GM21576 (cell line): ENCODE data around the gene PTPN13.
"Not testable (repeated sequence)": the region's sequence is repeated elsewhere in the genome, so short reads cannot be mapped to it uniquely, and the experiment has no call there.

ENCODE experiments used
- ATAC-seq: cut with Tn5 transposase; IDR thresholded peaks from one replicate; pipeline ENCODE4 v1.9.1; 2021; ENCODE audit warnings: mild to moderate bottlenecking, moderate library complexity; ENCODE audit not compliant: unreplicated experiment

Gene PTPN13

DNA sequence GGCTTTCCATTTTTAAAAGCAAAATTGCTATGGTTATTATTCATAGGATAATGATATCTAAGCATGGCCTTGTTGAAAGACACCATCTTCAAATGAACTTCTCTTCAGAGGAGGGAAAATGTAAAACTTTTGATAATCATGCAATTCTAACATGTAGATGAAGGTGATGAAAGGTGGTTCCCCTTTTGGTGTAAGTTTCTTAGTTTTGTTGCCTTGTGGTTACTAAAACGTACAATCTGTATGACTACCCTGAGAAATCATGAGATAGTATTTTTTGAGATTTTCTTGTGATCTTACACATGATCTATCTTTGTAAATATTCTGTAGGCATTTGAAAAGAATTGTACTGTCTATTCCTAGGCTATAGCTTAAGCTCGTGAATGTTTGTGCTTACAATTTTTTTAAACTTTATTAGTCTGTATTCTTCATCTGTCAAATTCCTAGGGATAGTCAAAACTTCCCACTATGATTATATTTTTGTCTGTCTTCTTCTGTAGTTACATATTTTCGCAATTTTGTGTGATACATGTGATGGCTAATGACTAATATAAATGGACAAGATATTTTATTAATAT, 47.5 kb downstream of the PTPN13 start:
- no peak for ATAC-seq

GRCh38 chr4:86644892-86645291, 50.8 kb downstream of the PTPN13 start:
- no peak for ATAC-seq

DNA sequence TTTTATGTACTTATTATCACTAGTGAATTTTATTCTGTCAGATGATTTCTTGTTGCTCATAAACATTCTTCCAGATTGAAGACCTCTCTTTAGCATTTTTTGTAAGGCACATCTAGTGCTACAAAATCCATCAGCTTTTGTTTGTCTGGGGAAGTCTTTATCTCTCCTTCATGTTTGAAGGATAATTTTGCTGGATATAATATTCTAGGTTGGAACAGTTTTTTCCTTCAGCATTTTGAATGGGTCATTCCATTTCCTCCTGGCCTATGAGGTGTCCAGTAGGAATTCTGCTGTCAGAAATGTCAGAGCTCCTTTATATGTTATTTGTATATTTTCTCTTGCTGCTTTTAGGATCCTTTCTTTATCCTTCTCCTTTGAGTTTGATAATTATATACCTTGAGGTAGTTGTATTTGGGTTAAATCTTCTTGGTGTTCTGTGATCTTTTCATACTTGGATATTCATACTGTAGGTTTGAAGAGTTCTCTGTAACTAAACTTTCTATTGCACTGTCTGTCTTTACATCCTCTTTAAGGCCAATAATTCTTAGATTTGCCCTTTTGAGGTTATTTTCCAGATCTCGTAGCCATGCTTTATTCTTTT, 58.3 kb downstream of the PTPN13 start:
- no peak for ATAC-seq

DNA sequence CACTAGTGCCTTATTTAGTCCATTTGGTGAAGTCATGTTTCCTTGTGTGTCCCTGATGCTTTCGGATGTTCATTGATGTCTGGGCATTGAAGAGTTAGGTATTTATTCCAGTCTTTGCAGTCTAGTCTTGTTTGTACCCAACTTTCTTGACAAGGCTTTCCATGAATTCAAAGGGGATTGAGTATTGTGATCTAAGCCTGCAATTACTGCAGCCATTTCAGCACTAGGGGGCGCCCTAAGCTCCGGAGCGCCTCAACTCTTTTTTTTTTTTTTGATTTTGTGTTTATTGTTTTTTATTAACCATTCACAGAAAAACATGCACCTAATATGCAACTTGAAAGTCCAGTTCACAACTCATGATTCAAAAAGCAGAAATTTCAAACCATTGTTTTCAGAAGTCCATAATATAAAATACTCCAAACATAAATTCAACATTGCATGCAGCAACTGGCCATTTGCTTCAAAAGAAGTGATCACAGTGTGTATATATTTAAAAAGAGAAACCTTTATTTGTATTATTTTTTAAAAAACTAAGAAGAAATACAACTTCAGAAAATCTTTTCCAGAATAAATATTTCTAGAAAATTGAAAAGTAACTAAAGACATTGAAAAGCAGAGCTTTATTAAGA, 59.2 kb downstream of the PTPN13 start:
- no peak for ATAC-seq

GRCh38 chr4:86656781-86657180, 62.7 kb downstream of the PTPN13 start:
- ATAC-seq: not testable (repeated sequence)

DNA sequence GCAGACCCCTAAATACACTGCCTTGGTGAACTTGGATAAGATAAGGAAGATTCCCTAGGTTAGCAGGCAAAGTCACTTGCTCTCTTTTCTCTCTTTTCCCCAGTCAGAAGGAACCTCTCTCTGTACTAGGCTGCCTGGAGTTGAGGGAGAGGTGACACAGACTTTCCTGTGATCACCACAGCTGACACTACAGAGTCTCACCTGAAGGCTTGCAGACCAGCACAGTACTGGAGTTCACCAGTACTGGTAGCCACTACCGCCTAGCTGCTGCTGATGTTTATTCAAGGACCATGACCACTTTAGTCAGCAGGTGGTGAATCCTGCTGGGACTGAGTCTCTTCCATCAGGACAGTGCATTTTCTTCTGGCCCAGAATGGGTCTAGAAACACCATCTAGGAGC, 63.3 kb downstream of the PTPN13 start:
- no peak for ATAC-seq

DNA sequence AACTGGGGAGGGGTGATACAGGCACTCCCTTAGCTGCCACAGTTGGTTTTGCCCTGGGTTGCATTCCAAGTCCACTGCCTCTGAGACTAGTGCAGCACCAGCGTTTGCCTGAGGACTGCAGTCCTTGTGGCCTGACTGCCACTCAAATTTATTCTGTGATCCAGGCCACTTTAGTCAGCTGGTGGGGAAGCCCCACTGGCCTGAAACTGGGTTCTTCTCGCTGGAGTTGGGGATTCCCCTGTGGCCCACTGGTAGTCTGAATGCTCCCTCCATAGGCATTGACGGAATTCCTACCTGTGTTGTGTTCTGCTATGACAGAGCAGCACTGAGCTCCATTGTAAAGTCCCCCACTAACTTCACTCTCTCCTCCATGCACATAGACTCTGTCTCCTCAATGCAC, 63.8 kb downstream of the PTPN13 start:
- no peak for ATAC-seq

DNA sequence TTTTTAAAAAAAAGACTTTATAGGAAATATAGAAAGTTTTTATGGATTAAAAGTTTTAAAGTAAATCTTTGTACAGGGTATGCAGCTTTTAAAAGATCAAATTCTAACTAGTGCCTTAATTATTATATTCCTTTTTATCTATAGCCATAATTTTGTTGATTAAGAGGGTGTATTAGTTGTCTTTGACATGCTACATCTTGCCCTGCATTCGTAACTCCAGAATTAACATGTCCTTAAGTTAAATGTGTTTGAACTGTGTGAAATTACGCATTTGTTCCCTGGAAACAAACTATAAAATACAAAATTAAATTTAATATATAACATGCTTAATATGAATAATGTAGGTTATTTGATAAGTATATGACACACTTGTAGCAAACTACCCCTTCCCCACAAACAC, 66.3 kb downstream of the PTPN13 start:
- ATAC-seq: no peak

DNA sequence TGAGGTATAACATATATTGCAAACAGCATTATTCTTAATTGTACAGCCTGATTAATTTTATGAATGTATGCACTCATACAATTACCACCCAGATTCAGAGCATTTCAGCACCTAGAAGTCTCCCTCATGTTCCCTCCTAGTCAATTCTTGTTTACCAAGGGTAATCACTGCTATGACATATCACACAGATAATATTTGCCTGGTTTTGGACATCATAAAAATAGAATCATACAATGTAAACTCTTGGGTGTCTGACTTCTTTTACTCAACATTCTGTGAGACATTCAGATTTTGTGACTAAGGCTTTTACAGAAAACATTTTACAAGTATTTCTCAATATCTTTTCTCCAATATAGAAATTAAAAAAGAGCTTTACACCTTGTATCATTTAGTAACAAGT, 66.9 kb downstream of the PTPN13 start:
- no peak for ATAC-seq

DNA sequence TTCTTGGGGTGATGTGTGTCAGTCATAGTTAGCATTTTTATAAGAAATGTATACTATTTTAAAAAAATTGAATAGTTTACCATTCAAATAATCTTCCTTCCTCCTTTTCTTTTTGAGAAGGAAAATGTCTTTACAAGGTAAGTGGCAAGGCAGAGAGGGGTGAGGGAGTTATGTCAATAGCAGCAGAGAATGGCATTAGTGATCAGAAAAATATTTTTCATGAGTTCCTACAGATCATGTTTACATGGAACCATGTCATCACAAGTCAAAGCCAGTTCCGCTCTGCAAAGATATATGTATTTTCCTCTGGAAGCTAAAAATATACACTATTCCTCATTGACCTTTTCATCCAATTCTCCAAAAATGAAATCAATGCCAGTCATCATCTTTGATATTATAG, 67.3 kb downstream of the PTPN13 start:
- no peak for ATAC-seq

- no peak for ATAC-seq
These were observed 70.8 kb downstream of the PTPN13 start for GRCh38 chr4:86664959-86665358.

DNA sequence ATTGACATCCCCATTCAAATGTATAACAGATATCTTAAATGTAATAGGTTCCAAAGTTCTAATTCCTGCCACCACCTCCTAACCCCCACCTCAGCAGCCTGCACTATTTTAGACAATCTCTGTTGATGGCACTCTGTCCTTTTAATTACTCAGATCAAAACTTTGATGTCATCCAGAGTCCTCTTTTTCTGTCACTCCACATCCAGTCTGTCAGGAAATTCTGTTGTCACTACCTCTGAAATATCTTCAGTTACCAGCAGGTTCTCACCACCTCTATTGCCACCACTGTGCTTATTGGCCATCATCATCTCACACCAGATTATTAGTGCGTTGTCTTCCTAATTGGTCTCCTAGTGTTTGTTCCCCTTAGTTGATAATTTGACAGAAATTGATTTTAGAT, 76.2 kb downstream of the PTPN13 start:
- ATAC-seq: no peak

DNA sequence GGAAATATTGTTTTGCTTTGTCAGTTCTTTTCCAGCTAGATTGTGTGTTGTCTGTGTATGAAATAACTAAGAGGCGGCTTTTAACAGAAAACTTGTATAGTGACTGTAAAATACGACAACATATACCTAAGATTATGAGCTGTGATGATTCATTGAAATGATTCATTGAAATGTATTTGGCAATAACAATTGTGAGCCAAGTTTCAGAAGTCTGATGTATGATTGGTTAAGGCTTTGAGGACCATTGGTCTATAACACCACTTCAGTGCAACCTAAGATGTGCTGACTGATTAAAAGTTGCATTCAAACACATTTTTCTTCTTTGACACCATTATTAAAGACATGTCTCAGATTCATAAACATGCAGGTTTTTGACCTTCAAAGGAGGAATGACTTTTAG, 76.6 kb downstream of the PTPN13 start:
- ATAC-seq: no peak

DNA sequence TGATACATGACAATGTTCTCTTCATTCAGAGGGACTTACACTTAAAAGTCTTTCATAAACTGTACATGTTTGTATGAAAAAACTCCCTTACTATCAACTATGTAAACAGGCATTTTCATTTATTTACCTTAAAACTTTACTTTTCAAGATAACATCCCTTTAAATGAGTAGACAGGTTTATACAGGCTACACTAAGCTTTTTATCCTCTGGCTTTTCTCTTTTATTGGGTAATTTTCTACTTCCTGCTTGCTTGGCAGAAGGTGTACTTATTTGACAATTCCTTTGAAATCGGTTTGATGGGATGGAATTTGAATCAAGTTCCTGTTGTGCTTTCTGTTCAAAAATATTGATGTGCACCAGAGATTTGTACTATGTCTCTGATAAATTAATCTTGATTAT, 81.4 kb downstream of the PTPN13 start:
- no peak for ATAC-seq

- no peak for ATAC-seq
These were observed 84.7 kb downstream of the PTPN13 start for GRCh38 chr4:86678796-86679195.

GRCh38 chr4:86679441-86679840, 85.3 kb downstream of the PTPN13 start:
- no peak for ATAC-seq

GRCh38 chr4:86683167-86683566, 89.1 kb downstream of the PTPN13 start:
- ATAC-seq: no peak

DNA sequence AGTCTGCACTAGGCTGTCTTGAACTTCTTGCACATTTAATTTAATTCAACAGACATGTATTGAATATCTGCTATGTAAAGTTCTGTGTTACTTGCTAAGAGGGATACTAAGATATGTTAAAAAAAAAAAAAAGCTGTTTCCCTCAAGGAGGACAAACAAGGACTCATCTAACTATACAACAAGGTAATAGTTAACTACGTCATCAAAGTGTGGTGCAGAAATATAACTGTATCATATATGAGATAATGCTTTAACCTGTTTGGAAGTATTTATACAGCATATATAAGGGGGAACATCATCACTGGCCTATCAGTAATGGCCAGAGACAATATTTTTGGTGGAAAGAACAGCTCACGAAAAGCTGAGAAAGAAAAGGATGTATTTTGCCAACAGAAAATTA, 89.9 kb downstream of the PTPN13 start:
- ATAC-seq: no peak

GRCh38 chr4:86685401-86685800, 91.3 kb downstream of the PTPN13 start:
- no peak for ATAC-seq

- no peak for ATAC-seq
These were observed 92.6 kb downstream of the PTPN13 start for GRCh38 chr4:86686741-86687140.

- ATAC-seq: no peak
These were observed 93.9 kb downstream of the PTPN13 start for GRCh38 chr4:86688026-86688425.

DNA sequence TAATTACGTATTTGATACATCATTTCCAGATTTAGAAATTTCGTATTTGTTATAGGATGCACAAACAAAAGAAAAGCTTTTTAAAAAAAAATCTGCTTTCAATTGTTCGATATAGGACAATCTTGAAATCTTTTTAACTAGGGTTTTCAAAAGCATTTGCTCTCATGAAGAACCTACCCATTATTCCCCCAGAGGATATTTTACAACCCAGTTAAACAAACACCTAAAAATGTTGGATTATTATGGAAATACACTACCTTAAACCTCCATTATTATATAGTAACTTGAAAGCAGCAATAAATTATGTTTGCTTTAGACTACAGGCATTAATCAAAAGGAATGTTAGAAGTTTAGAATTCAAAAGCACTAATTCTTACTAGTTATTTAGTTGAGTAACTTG, 110.5 kb downstream of the PTPN13 start:
- ATAC-seq: no peak
